Measurements from ENCODE around the gene TFR2. TPM values are rescaled to one million over a fixed set of nuclear protein-coding genes. Genes with fewer than 3 reads are reported as not detected.

TFR2 gene
- total RNA-seq, 1 donor from 2014 or later, result 1.7 TPM

DNA sequence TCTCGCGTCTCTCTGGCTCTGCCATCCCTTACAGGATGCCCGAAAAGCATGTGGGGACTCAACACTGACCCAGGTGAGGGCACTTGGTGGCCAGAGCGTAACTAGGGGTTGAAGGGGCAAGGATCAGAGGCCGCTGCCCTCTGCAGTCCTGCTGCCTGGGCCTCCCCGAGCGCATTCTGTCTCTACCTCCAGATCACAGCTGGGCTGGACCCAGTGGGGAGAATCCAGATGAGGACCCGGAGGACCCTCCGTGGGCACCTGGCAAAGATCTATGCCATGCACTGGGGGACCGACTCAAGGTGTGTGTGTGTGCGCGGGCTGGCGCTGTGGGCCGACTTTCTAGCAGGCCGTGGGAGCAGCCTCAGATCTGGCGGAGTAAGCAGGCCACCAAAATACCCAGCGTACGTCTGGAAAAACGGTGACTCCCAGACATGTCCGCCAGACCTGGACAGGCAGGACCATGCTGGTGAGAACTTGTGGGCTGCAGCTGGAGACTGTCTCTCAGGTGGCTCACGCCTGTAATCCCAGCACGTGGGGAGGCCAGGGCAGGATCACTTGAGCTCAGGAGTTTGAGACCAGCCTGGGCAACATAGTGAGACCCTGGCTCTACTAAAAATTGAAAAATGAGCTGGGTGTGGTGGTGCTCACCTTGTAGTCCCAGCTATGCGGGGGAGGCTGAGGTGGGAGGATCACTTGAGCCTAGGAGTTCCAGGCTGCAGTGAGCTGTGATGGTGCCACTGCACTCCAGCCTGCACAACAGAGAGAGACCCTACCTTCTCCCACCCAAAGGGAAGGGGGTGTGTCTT lies 35.4 kb upstream of the TFR2 start:
- DNase-seq (ENCODE audit: low read depth, low spot score), result no peak
- Mint-ChIP-seq H3K27ac (ENCODE audit: unreplicated experiment) (peak overlapping the region; percentile 71), H3K36me3 (ENCODE audit: low read depth) (peaks cover 8% of the 10 kb centered on the region), H3K4me3 (peak overlapping the region; percentile 89), H3K27me3 (ENCODE audit: low read depth) (peaks cover 8% of the 10 kb centered on the region), H3K4me1 (peaks cover 13% of the 10 kb centered on the region), H3K9me3 (no peaks in the 10 kb centered on the region)
- TF ChIP-seq, protein P1, sequence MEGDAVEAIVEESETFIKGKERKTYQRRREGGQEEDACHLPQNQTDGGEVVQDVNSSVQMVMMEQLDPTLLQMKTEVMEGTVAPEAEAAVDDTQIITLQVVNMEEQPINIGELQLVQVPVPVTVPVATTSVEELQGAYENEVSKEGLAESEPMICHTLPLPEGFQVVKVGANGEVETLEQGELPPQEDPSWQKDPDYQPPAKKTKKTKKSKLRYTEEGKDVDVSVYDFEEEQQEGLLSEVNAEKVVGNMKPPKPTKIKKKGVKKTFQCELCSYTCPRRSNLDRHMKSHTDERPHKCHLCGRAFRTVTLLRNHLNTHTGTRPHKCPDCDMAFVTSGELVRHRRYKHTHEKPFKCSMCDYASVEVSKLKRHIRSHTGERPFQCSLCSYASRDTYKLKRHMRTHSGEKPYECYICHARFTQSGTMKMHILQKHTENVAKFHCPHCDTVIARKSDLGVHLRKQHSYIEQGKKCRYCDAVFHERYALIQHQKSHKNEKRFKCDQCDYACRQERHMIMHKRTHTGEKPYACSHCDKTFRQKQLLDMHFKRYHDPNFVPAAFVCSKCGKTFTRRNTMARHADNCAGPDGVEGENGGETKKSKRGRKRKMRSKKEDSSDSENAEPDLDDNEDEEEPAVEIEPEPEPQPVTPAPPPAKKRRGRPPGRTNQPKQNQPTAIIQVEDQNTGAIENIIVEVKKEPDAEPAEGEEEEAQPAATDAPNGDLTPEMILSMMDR (conservative IDR thresholded peaks at IDR 0.05), result no peak

DNA sequence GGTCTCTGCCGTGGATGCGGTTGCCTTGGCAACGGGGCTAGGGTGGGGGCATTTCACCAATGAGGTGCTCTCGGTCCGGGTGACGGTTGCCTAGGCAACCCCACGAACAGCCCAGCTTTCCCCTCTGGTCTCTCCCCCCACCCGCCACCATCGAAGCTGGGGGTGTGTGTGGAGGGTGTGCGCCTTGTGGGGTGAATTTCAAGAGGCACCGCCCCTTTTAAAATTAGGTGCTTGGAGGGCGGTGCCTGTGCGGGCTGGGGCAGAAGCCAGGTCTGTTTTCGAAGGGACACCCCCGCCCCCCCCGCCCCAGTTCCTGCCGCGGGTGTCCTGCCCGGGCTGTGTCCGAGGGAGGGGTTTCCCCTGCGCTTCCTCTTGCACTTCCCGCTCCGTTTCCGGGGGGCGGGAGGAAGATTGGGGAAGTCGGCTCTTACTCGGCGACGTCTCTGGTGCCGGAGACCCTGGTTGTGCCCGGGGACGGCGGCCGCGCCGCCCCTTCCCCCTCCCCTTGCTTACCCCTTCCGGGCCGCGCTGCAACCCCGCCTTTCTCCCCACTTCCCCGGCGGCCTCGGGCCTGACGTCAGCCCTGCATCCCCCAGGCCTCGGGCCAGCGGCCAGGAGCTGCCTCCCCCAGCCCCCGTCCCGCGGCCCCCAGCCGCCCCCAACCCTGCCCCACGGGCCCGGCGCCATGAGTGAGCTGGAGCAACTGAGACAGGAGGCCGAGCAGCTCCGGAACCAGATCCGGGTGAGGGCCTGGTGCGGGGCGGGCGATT lies 34.4 kb upstream of the TFR2 start:
- Mint-ChIP-seq H3K4me3 (peak overlapping the region; percentile 89), H3K9me3 (no peaks in the 10 kb centered on the region), H3K27ac (ENCODE audit: unreplicated experiment) (no peak overlapping the region), H3K36me3 (ENCODE audit: low read depth) (peaks cover 8% of the 10 kb centered on the region), H3K27me3 (ENCODE audit: low read depth) (peaks cover 16% of the 10 kb centered on the region), H3K4me1 (peaks cover 13% of the 10 kb centered on the region)
- peak; percentile 64 for DNase-seq (ENCODE audit: low read depth, low spot score)
- TF ChIP-seq, protein P1 (conservative IDR thresholded peaks at IDR 0.05), result no peak

DNA sequence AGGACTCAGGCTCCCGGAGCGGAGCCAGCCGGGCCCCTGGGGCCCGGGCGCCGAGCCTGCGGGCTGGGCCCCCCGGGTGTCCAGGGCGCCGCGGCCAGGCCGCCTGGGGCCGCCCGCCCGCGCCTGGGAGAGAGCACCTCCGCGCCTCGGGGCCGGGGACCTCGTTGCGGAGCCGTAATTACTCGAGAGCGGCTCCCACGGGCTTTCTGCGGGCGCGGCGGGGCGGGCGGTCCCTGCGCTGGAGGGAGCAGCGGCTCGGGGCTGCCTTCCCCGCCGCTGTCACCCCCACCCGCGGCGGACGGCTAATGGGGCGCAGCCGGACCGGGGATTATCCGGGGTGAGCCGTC lies 33.7 kb upstream of the TFR2 start:
- no peaks in the 10 kb centered on the region for H3K9me3 Mint-ChIP-seq
- TF ChIP-seq, protein P1 (conservative IDR thresholded peaks at IDR 0.05), result no peak
- peaks cover 10% of the 10 kb centered on the region for H3K4me1 Mint-ChIP-seq
- H3K36me3 Mint-ChIP-seq (ENCODE audit: low read depth), result peaks cover 6% of the 10 kb centered on the region
- no peak for DNase-seq (ENCODE audit: low read depth, low spot score)
- no peak overlapping the region for H3K27ac Mint-ChIP-seq (ENCODE audit: unreplicated experiment)
- peaks cover 19% of the 10 kb centered on the region for H3K27me3 Mint-ChIP-seq (ENCODE audit: low read depth)
- H3K4me3 Mint-ChIP-seq, result peak overlapping the region; percentile 96

DNA sequence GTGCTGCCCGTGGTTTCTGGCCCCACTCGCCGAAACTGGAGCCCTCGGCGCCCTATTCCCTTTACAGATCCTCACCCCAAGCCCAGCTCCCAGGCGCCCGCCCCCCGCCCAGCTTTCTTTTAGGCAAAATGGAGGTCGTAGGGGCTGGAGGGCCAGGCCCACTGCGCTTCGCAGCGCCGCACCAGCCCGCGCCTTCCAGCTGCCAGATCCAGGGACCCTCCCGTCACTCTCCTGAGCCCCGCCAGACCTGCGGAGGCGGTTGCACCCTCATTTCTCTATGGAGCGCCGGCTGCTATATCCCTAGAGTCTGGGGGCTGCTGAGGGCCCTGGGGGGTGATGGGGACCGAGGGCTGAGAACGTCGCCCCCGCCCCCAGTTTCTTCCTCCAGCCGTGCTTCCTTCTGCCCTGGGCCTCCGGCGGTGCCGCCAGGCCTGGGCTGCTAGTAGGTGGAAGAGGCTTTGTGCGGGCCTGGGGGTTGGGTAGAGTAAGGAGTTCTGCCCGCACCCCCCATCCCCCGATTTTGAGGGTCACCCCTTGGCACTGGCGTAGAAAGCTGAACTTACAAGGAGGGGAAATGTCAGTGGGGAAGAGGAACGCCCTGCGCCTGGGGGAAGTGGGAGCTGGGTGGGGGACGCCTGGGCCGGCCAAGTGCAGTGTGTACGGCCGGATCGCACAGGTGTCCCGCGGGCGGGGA lies 33.2 kb upstream of the TFR2 start:
- Mint-ChIP-seq H3K4me3 (peak overlapping the region; percentile 96), H3K36me3 (ENCODE audit: low read depth) (peaks cover 5% of the 10 kb centered on the region), H3K27ac (ENCODE audit: unreplicated experiment) (peak overlapping the region; percentile 95), H3K27me3 (ENCODE audit: low read depth) (peaks cover 23% of the 10 kb centered on the region), H3K4me1 (peaks cover 9% of the 10 kb centered on the region), H3K9me3 (no peaks in the 10 kb centered on the region)
- no peak for DNase-seq (ENCODE audit: low read depth, low spot score)
- TF ChIP-seq, protein P1 (conservative IDR thresholded peaks at IDR 0.05), result no peak

DNA sequence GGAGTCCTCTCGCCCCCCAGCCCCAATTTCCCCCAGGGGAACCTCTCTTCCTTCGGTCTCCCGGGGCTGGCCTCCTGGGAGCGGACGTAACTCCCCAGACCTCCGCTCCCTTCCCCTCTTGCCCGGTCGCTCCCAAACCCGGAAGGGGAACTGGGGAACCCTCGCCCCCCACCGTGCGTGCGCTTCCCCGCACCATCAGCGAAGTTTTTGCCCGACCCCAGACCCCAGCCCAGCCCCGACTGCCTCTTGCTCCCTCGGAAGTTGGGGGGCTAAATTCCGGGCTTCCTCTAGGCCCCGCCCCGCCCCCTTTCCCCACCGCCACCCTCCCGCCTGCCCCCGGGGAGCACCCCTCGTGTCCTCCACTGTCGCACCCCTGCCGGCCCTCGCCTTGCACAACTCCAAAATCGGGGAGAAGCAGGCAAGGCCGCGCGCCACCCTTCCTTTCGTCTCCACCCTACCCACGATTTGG lies 32.6 kb upstream of the TFR2 start:
- Mint-ChIP-seq H3K9me3 (no peaks in the 10 kb centered on the region), H3K4me3 (peak overlapping the region; percentile 96), H3K36me3 (ENCODE audit: low read depth) (peaks cover 5% of the 10 kb centered on the region), H3K27me3 (ENCODE audit: low read depth) (peaks cover 23% of the 10 kb centered on the region), H3K4me1 (peaks cover 9% of the 10 kb centered on the region), H3K27ac (ENCODE audit: unreplicated experiment) (peak overlapping the region; percentile 62)
- no peak for DNase-seq (ENCODE audit: low read depth, low spot score)
- TF ChIP-seq, protein P1 (conservative IDR thresholded peaks at IDR 0.05), result no peak
